Activated CD4-positive, alpha-beta T cell treated with anti-CD3 and anti-CD28 coated beads, Interleukin-2, Interleukin-6, amounts not matched to agents 100 ng/mL and 50 ng/mL, durations not matched to agents 16 hours and 8 hours (primary cell): ENCODE results near the gene PHF14.

ENCODE experiments used
- DNase-seq: peaks from one replicate; pipeline ENCODE4 v3.0.0-alpha.2; 2020

The PHF14 gene

DNA sequence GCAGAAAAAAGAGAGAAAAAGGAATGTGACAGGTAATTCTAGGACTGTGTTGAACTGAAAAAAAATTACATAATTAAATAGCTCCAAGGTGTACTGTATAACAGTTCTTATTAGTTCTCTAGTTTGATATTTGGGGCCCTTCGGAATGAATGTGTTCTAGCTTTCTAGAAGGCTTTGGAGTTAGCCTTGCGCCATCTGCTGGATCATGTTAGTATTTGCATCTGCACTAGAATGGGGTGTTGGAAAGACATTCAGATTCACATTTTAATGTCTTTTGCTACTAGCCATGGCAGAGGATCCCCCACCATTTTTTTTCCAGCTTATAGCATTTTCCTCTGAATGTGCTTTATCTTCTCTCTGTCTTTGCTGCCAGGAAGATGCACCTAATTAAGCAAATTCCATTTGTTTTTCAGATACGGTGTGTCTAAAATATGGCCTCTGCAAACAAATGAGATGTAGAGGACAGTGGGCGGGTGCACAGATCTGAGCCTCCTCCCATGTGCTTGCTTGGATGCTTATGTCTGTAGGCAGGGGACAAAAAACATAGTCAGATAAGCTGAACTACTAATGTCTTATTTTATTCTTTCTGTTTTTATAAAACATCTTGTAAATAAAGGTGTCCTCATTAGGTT is 238.5 kb downstream of the PHF14 start:
- peak; percentile 69 for DNase-seq

DNA sequence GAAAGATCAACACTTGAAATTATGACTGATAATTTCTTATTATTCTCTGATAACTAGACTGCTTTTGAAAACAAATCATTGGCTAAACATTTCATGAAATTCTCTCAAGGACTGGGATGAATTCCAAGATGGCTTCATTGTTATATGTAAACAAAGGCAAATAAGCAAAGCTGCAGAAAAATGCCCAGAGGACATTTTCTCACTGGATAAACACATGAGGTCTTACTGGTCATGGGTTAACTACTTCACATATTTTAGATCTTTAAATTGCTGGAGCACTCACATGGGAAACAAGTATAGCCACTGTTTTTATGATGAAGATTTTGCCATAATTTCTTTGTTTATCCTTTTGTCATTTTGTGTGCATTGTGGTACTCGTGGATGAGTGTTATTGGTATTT is 239.1 kb downstream of the PHF14 start:
- DNase-seq, result no peak

DNA sequence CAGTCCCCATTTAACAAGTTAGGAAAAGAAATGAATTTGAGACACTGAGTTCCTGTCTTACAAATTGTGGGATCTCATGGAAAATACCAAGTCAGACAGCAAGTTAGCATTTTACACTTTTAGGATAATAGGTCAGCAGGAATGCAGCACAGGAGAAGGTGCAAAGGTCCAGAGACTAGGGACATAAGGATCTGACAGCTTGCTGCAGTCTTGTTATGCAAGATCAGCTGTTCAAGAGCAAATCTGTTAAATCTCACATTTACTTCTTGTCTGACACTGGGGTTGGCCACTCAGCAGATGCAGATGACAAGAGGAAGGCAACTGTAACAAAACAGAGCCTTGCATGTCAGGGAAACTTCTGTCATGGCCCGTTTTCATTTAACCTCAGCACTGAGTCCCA is 239.6 kb downstream of the PHF14 start:
- DNase-seq, result no peak

DNA sequence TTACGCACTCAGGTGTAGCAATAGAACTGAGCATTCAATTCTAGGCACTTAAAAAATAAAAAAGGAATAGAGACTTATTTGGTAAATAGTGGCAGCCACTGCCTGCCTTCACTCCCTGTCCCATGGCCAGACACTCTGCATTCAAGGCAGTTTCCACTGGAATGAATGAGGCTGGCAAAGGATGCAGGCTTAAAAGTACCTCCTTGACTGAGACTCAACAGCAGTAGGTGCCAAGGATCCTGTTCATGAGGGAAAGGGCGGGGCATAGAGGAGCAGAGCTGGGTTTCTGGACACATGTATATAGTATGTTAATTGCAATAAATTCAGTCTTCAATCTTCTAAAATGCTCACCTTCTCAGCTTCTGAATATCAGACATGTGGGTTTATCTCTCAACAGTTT is 242.6 kb downstream of the PHF14 start:
- no peak for DNase-seq

DNA sequence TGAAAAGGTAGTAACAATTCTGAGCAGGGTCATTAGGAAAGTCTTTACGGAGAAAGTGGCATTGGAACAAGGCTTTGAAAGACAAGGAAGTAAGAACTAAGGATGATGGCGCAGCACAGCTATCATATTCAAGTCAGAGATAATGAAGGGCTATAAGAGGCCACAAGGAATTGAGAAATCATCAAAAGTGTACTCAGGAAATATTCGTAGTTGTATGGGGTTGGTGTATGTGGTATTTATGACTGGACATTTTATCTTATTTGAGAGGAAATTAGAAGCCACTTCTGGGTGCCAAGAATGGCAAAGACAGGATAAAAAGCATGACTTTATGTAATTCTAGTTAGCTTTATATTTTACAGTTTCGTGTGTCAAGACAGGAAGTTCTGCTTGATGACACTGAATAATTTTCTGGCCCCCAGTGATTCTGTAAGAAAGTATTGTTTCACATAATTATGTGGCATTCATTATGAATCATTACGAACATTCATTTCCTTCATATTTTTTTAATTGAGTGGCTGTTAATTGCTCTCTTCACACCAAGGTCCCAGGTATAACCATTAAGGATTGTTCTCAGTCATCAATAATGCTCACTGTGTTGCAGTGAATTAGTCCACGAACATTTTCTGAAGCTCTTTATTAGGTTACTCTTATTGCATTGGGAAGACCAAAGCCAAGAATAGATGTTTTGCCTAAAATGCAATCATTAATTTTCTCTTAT is 244.3 kb downstream of the PHF14 start:
- peak; percentile 11 for DNase-seq
